ENCODE data around the gene AHCYL1. TPM values are rescaled to one million over a fixed set of nuclear protein-coding genes. Genes with fewer than 3 reads are reported as not detected.
"Not testable (repeated sequence)": the region's sequence is repeated elsewhere in the genome, so short reads cannot be mapped to it uniquely, and the experiment has no call there.

AHCYL1 gene
- polyA plus RNA-seq, 1 experiment, result 95.5 TPM

- H3K27me3 ChIP-seq (ENCODE audit: control insufficient read depth, insufficient read depth, low read length), result no peaks in the 10 kb centered on the region
- POLR2A ChIA-PET, result no interaction called here
- no peak for DNase-seq (ENCODE audit: low read depth)
- no peak for TF ChIP-seq CTCF (IDR thresholded peaks at IDR 0.05; ENCODE audit: insufficient read depth, low read depth, low read length)
- CTCF ChIA-PET, result interaction anchor here (0.7 to 1.1 kb wide), 3 partner anchors 8 to 34 kb away, joined by 3 to 4 read pairs (median 3); partner anchors contain the start of gene AHCYL1
- H3K4me3 ChIP-seq (ENCODE audit: low read depth, low read length), result no peak overlapping the region
- H3K36me3 ChIP-seq (ENCODE audit: control insufficient read depth, insufficient read depth, low read length), result no peaks in the 10 kb centered on the region
Measured at GRCh38 chr1:109950509-109950908, 34.1 kb upstream of the AHCYL1 start.

GRCh38 chr1:109951501-109951900, 33.1 kb upstream of the AHCYL1 start:
- H3K27me3 ChIP-seq (ENCODE audit: control insufficient read depth, insufficient read depth, low read length); DNase-seq (ENCODE audit: low read depth); H3K4me3 ChIP-seq (ENCODE audit: low read depth, low read length); H3K36me3 ChIP-seq (ENCODE audit: control insufficient read depth, insufficient read depth, low read length); POLR2A ChIA-PET: not testable (repeated sequence)
- CTCF ChIA-PET, result interaction anchor here (1.3 kb wide), 1 partner anchor 10 kb away, joined by 3 read pairs; no protein-coding TSS in a partner anchor

- no peak for TF ChIP-seq CTCF (IDR thresholded peaks at IDR 0.05; ENCODE audit: insufficient read depth, low read depth, low read length)
- DNase-seq (ENCODE audit: low read depth), result no peak
- ChIA-PET POLR2A (no interaction called here), CTCF (interaction anchor here (1.1 kb wide), 1 partner anchor 10 kb away, joined by 3 read pairs; no protein-coding TSS in a partner anchor)
- Histone ChIP-seq H3K4me3 (ENCODE audit: low read depth, low read length) (no peak overlapping the region), H3K27me3 (ENCODE audit: control insufficient read depth, insufficient read depth, low read length) (no peaks in the 10 kb centered on the region), H3K36me3 (ENCODE audit: control insufficient read depth, insufficient read depth, low read length) (no peaks in the 10 kb centered on the region)
Measured at GRCh38 chr1:109954041-109954512, 30.5 kb upstream of the AHCYL1 start.

GRCh38 chr1:109959632-109959973, 25.0 kb upstream of the AHCYL1 start:
- ChIA-PET POLR2A (no interaction called here), CTCF (interaction anchor here (0.7 to 3.9 kb wide), 10 partner anchors 9 to 96 kb away, joined by 3 to 24 read pairs (median 4); partner anchors contain the start of gene AHCYL1)
- Histone ChIP-seq H3K36me3 (ENCODE audit: control insufficient read depth, insufficient read depth, low read length) (no peaks in the 10 kb centered on the region), H3K4me3 (ENCODE audit: low read depth, low read length) (no peak overlapping the region), H3K27me3 (ENCODE audit: control insufficient read depth, insufficient read depth, low read length) (no peaks in the 10 kb centered on the region)
- no peak for DNase-seq (ENCODE audit: low read depth)
- TF ChIP-seq CTCF (IDR thresholded peaks at IDR 0.05; ENCODE audit: insufficient read depth, low read depth, low read length), result no peak

GRCh38 chr1:109959974-109960744, 24.4 kb upstream of the AHCYL1 start:
- CTCF ChIA-PET, result interaction anchor here (0.7 to 3.9 kb wide), 11 partner anchors 9 to 183 kb away, joined by 3 to 24 read pairs (median 4); partner anchors contain the start of gene AHCYL1
- no peak overlapping the region for H3K4me3 ChIP-seq (ENCODE audit: low read depth, low read length)
- POLR2A ChIA-PET, result no interaction called here

More at GRCh38 chr1:109959974-109960744, 24.4 kb upstream of the AHCYL1 start:
- no peaks in the 10 kb centered on the region for H3K36me3 ChIP-seq (ENCODE audit: control insufficient read depth, insufficient read depth, low read length)
- H3K27me3 ChIP-seq (ENCODE audit: control insufficient read depth, insufficient read depth, low read length), result no peaks in the 10 kb centered on the region
- no peak for DNase-seq (ENCODE audit: low read depth)
- no peak for TF ChIP-seq CTCF (IDR thresholded peaks at IDR 0.05; ENCODE audit: insufficient read depth, low read depth, low read length)

Data from BJ (cell line).